ENCODE data around the gene CACNA1D.

The CACNA1D gene

GRCh38 chr3:53758846-53759245 lies 264.4 kb downstream of the CACNA1D start:
- POLR2A ChIA-PET: no interaction called here
- no peak for DNase-seq (ENCODE audit: extremely low spot score)
- CTCF ChIA-PET: interaction anchor here (1.1 kb wide), 1 partner anchor 24 kb away, joined by 3 read pairs; no protein-coding TSS in a partner anchor
- TF ChIP-seq CTCF (IDR thresholded peaks at IDR 0.05; ENCODE audit: control extremely low read depth, extremely low read depth, low read depth, missing control alignments): no peak

DNA sequence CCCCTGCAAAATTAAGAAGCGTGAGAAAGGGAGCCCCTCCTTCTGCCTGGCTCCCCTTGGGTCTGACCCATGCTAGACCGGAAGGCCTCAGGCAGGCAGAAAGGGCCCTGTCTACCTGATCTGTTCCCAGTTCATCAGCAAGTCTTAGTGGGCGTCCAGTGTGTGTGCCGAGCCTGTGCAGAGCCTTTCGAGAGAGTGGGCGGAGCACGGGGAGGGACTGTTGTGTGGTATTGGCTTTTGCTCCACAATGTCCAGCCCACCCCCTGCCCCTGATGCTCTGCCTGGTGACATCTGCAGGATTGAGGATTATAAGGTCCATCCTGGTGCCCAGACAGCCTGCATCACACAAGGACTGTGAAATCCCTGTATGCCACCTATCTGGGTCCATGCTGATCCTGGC lies 268.9 kb downstream of the CACNA1D start:
- DNase-seq (ENCODE audit: extremely low spot score): no peak
- CTCF ChIA-PET: no interaction called here
- POLR2A ChIA-PET: no interaction called here
- TF ChIP-seq CTCF (IDR thresholded peaks at IDR 0.05; ENCODE audit: control extremely low read depth, extremely low read depth, low read depth, missing control alignments): no peak

GRCh38 chr3:53764026-53764775 lies 269.8 kb downstream of the CACNA1D start:
- no peak for TF ChIP-seq CTCF (IDR thresholded peaks at IDR 0.05; ENCODE audit: control extremely low read depth, extremely low read depth, low read depth, missing control alignments)
- DNase-seq (ENCODE audit: extremely low spot score): no peak
- ChIA-PET POLR2A (no interaction called here), CTCF (no interaction called here)

DNA sequence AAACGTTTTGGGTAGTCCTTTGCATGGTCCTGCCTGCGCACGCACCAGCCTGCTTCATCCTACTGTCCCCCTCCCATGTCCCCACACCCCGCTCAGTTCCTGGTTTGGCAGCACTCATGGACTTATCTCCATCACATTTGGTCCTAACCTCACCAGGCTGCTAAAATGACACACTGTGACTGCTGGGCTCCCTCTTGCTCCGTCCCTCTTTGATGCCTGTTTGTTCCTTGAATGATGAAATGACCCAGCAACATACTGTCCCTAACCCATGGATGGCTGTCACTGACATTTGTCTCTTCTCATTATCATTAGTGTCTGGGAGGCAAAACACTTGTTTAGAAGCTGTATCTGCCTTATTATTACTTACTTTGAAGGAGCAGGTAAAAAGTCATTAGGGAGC lies 271.3 kb downstream of the CACNA1D start:
- CTCF ChIA-PET: interaction anchor here (1.0 to 1.5 kb wide), 3 partner anchors 17 to 36 kb away, joined by 3 to 4 read pairs (median 3); no protein-coding TSS in a partner anchor

GRCh38 chr3:53766706-53767105 lies 272.3 kb downstream of the CACNA1D start:
- POLR2A ChIA-PET: no interaction called here
- CTCF ChIA-PET: interaction anchor here (1.0 to 1.5 kb wide), 4 partner anchors 10 to 37 kb away, joined by 3 to 4 read pairs (median 3); no protein-coding TSS in a partner anchor
- no peak for TF ChIP-seq CTCF (IDR thresholded peaks at IDR 0.05; ENCODE audit: control extremely low read depth, extremely low read depth, low read depth, missing control alignments)
- no peak for DNase-seq (ENCODE audit: extremely low spot score)

More for the DNA sequence above, 271.3 kb downstream of the CACNA1D start:
- no peak for DNase-seq (ENCODE audit: extremely low spot score)
- TF ChIP-seq CTCF (IDR thresholded peaks at IDR 0.05; ENCODE audit: control extremely low read depth, extremely low read depth, low read depth, missing control alignments): no peak
- POLR2A ChIA-PET: no interaction called here

DNA sequence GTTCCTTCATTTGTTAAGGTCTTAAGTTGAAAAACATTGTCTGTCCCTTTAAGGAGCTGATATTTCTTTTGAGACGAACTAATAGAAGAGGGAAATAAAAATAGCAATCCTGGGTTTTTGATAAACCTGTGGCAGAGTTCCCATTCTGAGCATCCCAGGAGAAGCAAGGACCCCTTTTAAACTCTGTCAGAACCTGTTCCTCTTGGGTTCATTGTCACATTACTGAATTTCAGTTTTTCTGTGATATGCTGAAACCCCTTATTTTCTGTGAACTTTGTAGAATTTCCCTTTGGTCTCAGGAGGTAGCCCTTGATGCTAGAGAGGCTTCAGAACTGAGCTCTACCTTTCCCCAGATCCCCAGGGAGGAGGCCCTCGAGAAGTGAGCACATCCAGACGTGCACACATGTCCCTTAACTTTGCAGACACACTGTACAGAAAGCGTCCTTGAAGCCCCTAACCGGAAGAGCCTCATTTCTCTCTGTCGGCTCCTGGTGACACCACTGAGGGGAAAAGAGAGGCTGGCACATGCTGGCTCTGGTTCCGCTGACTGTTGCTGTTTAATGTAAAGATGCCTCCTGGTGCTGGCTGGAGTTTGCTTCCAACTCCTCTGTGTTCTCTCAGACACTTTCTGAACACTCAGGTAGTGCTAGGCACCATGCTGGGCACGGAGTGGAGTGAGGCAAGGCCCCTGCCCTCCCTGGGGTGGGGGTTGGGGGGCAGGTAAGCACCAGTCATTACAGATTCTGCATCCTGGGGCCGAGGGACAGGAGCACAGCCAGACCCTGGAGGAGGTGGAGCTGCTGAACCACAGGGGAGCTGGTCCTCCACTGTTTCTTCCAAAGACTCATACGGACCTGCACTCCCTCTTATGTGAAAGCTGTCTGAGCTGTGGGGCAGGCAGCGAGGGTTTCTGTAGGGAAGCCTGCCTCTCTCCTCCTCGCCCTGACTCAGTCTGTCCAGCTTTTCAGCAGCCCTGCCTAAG lies 274.4 kb downstream of the CACNA1D start:
- CTCF ChIA-PET: no interaction called here
- TF ChIP-seq CTCF (IDR thresholded peaks at IDR 0.05; ENCODE audit: control extremely low read depth, extremely low read depth, low read depth, missing control alignments): no peak
- POLR2A ChIA-PET: no interaction called here
- DNase-seq (ENCODE audit: extremely low spot score): no peak

All from GM10248 (cell line).